Epidermal melanocyte (primary cell): ENCODE data around the gene NCS1.

ENCODE experiments used
- DNase-seq: peaks from one replicate; pipeline ENCODE4 v3.0.0; 2011; ENCODE audit warnings: low spot score; ENCODE audit not compliant: insufficient read length

NCS1 gene

GRCh38 chr9:130212543-130213297, 40.5 kb downstream of the NCS1 start:
- no peak for DNase-seq

DNA sequence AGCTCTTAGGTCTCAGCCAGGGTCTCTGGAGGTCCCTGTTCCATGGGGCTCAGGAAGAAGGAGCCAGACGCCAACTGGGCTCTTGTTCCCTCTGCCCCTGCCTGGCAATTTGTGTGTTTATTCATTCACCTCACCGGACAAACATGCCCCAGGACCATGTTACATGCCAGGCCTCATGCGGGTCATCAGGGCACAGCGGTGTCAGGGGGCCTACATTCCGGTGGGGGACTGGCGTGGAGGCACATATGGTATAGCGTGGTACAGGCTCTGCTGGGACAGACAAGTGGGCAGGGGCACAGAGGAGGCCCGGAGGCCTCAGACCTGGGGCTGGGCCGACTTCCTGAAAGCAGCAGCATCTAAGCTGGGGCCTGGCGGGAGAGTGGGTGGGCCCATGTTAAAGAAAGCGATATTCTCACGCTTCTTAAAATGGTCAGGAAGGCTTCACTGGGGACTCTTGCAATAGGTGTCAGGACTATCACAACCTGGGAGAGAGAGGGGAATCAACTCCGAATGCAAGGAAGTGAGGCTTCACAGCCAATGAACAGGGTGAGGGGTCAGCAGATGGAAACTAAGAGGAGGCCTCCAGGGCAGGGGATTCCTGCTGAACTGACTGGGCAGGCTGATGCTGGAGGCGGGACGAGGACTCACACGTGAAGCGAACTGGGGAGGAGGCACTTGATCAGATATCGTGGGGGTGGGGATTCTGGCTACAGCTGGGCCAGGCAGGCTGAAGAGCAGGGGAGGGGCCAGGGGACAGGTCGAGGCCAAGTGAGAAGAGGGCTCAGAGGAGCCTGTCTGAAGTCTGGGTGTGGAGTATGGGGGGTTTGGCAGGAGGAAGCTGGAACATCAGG, 41.9 kb downstream of the NCS1 start:
- peak; percentile 60 for DNase-seq

DNA sequence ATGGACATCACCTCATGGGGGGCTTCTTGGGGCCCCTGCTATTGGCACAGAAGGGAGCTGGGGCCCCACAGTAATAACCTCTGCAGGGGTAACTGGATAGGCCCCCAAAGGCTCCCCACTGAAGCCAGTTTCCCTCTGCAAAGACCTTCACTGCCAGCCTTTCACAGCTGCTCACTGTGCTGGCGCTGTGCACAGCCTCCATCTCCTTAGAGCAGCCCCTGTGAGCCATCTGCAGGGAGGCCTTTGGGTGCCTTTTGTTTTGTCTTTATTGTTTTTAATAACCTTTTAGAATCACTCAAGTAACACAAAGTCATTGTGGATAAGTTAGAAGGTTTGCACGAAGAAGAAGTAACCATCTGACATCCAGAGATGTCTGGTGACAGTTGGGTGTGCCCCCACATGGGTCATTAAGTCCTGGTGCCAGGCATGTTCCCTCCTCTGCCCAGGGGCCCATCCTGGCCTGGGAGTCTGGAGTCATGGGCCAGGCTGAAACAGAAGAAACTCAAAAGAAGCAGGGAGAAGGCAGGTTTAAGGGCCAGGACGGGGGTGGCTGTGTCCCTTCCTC, 42.7 kb downstream of the NCS1 start:
- no peak for DNase-seq

GRCh38 chr9:130215341-130216119, 43.3 kb downstream of the NCS1 start:
- peak; percentile 31 for DNase-seq

- no peak for DNase-seq
Measured at GRCh38 chr9:130217838-130218237, 45.6 kb downstream of the NCS1 start.

- DNase-seq, result no peak
Measured at GRCh38 chr9:130219661-130220096, 47.5 kb downstream of the NCS1 start.

DNA sequence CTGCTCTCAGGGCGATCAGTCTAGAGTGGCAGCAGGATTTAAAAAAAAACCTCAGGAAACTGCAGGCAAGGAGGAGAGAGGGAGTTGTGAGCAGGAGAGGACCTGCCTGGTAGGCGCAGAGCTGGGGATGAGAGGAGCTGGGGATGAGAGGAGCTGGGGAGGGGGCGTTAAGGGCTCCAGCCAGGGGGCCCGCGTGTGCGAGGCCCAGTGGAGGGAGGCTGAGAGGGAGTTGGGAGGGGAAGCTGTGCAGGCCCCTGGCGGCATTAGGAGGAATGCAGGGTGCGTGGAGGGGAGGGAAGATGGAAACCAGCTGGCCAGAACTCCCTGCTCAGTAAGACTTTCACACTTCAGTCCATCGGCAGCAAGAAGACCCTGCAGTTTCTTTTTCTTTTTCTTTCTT, 48.1 kb downstream of the NCS1 start:
- DNase-seq, result peak; percentile 60

- DNase-seq, result no peak
Measured at GRCh38 chr9:130222833-130223232, 50.6 kb downstream of the NCS1 start.

- no peak for DNase-seq
Measured at GRCh38 chr9:130225071-130225470, 52.9 kb downstream of the NCS1 start.

DNA sequence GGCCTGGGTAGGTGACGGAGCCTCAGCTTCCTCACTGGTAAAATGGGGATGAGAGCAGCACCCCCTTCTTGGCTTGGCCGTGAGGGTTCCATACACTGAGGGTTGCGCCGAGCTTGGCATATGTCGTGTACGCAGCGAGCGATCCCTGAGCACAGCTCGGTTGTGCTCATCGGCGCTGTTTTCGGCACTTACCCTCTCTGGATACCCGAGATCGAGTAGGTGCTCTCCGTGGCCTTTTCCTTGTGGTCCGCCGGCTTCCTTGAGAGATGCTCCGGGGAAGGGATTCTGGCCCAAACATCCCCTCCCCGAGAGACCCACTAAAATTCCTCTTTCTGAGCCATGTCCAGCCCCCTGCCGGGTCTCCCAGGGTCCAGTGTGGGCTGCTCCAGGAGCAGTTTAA, 53.4 kb downstream of the NCS1 start:
- DNase-seq, result no peak

DNA sequence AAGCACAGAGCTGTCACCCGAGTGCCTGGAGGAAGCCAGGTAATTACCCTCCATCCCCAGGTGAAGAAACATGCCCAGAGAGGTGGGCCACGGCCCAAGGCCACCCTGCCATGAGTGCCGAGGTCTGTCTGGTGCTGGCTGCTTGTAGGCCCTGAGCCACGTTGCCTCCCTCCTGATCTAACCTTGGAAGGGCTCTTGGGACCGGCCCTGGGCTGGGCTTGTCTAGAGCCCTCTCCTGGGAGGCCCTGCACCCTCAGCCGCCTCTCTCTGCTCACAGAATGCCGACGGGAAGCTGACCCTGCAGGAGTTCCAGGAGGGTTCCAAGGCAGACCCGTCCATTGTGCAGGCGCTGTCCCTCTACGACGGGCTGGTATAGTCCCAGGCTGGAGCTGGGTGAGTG, 53.9 kb downstream of the NCS1 start:
- no peak for DNase-seq

- DNase-seq, result no peak
Measured at GRCh38 chr9:130227833-130228232, 55.6 kb downstream of the NCS1 start.

GRCh38 chr9:130229759-130230158, 57.6 kb downstream of the NCS1 start:
- DNase-seq, result no peak

- no peak for DNase-seq
Measured at GRCh38 chr9:130230631-130231030, 58.4 kb downstream of the NCS1 start.

DNA sequence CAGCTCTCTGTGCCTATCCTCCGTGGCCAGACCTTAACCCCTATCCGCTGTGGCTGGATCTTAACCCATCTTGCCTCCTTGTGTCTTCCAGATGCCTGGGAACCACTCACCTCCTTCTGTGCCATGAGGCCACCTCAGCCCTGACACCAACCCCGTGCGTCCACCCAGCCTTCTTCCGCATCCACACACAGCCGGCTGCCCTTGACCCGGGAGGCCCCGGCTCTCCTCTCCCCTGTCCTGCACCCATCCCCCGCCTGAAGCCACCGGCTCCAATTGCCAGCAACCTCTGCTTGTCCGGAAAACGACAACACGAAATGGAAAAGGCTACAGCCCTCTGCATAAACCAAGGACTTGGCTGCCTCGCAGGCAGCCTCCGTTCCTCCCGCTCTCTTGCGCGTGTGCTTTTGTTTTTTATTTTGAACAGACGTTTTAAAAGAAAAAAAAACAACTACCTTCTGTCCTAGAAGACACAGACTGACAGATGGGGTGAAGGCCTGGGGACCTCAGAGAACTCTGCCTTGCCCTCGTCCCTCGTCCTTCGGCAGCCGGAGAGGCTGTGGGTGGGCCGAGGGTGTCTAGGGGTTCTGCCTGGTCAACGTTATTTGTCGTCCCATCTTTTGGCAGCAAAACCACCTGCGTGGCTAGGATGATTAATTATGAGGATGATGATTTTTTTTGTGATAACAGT, 60.8 kb downstream of the NCS1 start:
- DNase-seq, result no peak

- no peak for DNase-seq
Measured at GRCh38 chr9:130233587-130233945, 61.4 kb downstream of the NCS1 start.

- DNase-seq, result no peak
Measured at GRCh38 chr9:130234340-130235260, 62.4 kb downstream of the NCS1 start.

DNA sequence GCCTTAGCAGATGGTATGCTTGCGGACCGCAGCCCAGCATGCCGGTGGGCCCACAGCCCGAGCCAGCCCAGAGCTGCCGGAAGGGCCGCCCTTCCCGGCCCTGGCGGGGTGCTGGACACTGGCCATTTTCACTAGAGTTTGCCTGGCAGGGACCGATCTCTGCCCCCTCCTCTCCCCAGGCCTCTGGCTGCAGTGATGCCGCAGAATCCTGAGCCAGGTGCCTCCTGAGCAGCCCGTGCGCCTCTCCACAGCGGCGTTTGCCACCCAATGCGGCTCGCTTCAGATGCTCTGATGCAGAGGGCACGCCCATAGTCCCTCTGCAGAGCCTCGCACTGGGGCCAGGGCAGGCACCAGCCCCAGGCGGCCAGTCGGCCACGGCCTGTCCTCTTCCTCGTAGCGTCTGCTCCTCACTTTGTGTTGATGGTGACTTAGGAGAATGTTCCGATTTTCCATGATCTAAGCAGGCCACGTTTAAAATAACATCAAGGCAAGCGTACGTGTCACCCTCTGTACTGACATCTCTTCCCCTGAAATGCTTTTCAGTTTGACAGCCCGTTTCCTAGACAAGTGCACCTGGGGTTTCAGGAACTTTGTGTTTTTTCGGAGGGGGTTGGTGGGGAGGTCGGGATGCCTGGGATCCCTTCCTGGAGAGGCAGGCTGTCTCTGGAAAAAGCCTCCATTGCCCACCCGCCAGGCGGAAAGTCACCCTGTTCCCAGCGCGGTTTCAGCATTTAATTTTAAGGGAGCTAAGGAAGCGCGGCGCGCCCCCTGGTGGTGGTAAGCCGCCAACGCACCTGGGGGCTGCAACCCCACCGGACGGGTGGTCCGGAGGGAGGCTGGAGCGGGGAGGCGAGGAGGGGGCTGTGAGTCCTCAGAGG, 63.6 kb downstream of the NCS1 start:
- peak; percentile 38 for DNase-seq

DNA sequence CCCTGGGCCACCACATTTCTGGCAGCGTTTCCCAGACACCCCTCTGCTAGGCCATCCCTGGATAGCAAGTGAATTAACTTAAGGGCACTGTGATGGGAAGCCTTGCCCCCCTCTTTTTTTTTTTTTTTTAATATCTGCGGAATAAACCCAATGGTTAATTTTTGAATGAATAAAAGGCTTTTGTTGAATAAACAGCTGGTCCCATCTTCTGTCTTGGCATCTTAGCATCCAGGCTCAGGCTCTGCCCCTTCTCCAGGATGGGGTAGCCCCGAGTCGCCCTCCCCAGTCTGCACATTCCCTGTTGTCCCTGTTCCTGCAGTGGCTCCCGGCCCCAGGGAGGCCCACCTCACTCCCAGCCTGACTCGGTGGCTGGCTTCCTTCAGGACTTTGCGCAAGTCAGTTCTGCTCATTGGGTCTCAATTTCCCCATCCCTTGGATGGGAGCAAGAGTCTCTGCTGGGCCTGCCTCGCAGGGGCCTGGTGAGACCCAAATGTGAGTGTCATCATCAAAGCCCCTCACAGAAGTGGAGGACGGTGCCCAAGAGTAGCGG, 64.3 kb downstream of the NCS1 start:
- DNase-seq, result no peak
